ENCODE measurements around the gene ZNF555. TPM values are rescaled to one million over a fixed set of nuclear protein-coding genes. Genes with fewer than 3 reads are reported as not detected.
"Not testable (repeated sequence)": the region's sequence is repeated elsewhere in the genome, so short reads cannot be mapped to it uniquely, and the experiment has no call there.

ZNF555 gene
- total RNA-seq, 1 donor from 2014 or later: 8.9 TPM

DNA sequence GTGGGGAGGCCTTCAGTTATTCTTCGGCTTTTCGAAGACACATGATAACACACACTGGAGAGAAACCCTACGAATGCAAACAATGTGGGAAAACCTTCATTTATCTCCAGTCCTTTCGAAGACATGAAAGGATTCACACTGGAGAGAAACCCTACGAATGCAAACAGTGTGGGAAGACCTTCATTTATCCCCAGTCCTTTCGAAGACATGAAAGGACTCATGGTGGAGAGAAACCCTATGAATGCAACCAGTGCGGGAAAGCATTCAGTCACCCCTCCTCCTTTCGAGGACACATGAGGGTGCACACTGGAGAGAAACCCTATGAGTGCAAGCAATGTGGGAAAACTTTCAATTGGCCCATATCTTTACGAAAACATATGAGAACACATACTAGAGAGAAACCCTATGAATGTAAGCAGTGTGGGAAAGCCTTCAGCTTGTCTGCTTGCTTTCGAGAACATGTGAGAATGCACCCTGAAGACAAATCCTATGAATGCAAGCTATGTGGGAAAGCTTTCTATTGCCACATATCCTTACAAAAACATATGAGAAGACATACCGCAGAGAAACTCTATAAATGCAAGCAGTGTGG, 11.8 kb downstream of the ZNF555 start:
- intact Hi-C loops (cut with DNase I): no loop called here
- no peak for DNase-seq (ENCODE audit: missing footprints)
- ATAC-seq: no peak

DNA sequence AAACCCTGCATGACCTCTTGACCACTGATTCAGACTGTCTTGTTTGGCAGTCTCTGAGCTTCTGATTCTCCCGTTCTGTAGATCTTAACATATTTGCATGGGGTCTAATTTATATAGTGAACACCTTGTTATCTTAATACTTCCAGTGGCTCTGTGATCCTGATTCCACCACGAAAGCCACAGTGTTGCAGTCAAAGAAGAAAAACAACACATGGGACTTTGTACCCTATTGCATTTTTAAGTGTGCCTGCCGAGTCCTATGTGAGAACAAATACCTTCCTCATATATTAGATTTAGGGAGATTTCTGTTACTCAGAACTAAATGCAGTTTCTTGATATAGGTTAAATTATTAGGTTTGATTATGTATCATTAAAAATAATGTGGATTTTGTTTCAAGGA, 13.6 kb downstream of the ZNF555 start:
- DNase-seq (ENCODE audit: missing footprints) (no peak), ATAC-seq (no peak)
- intact Hi-C loops (cut with DNase I): no loop called here

DNA sequence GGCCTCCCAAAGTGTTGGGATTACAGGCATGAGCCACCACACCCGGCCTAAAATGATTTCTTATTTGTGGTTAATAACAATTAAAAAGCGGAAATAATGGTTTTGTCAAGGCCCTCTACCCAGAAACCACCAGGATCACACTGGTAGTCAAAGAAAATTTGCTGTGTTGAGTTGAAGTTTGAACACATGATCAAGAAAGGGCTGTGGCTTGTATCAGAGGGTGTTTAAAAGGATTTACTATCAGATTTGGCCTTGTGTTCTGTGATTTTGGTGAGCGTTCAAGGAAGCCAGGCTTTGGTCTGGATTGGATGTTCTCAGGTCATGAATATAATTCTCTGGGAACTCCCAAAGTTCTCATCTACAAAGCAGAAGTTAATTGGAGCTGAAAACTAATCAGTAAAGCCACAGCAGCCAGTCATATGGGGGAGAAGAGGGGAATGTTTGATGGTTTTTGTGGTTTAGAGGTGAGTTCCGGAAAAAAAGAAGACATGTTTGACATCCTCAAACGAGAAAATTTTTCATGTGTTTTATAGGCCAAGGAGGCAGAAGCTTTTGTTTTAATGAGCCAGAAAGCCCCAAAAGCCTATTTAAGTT, 15.3 kb downstream of the ZNF555 start:
- no peak for DNase-seq (ENCODE audit: missing footprints)
- ATAC-seq: no peak
- intact Hi-C loops (cut with DNase I): no loop called here

DNA sequence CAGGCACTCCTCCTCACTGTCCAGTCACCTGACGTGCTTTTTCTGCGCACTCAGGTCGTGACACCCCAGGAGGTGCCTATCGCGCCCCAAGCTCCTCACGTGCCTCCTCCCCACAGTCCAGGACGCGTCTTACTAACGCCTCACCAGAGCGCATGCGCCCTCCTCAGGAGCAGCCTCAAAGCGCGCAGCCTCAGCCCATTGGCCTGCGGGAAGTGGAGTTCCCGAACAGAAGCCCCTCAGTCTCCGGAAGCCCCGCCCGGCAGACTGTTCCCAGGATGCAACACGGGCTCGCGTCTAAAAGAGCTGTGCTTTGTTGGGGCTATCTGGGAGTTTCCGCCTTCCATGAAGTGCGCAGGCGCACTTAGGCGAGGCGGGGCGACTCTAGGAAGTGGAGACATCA, 17.6 kb downstream of the ZNF555 start:
- DNase-seq (ENCODE audit: missing footprints): no peak
- intact Hi-C loops (cut with DNase I): no loop called here
- ATAC-seq: no peak

DNA sequence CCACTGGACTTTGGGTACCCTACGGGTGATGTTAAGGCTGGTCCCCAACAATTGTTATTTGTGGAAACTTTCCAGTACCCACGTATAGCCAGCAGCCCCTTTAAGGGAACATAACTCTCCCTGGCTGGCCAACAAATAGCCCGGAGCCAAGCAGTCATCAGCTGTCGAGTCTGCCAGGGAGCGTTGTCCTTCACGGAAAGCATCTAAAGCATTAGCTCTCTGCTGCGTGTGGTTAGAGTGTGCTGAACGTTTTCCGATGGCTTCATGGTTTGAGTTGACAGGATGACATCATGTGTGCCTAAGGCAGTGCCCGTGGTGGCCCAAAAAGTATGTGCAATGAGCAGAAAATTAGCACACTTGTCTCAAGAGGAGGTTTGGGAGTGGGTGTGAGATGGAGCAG, 22.5 kb downstream of the ZNF555 start:
- peak; percentile 57 for ATAC-seq
- DNase-seq (ENCODE audit: missing footprints): no peak
- intact Hi-C loops (cut with DNase I): no loop called here

DNA sequence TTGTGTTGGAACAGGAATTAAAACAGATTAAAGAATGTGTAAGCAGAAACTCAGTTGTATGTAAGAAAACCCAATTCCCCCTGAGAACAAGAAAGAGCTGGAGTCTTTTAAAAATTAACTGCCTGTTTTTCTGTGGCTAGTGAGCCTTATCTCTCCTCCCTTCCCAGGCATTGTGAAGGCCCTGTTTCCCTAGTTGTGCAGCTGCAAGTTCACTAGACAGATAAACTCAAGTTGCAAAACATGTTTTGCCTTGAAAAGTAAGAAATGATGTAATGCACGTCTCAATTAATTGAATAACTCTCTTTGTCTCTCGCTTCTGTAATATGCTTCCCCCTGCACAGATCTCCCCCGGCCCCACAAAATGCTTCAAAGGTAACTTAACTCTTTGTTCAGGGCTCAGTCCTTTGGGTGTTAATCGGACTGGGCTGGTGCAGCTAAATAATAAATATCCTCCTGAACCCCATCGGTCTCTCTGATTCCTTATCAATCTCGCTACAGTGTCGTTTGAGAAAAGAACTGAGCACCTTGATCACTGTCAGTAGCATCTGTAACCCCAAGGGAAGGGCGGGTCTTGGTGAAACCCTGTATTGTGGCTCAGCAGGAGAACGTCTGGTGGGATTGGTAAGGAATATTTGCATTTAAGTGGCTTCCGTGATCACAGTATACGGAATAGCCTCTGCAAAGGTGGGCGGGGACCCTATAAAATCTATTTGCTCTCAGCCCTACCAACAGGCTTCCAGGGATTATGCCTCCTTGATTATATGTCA, 24.2 kb downstream of the ZNF555 start:
- ATAC-seq: no peak
- intact Hi-C loops (cut with DNase I): no loop called here

DNA sequence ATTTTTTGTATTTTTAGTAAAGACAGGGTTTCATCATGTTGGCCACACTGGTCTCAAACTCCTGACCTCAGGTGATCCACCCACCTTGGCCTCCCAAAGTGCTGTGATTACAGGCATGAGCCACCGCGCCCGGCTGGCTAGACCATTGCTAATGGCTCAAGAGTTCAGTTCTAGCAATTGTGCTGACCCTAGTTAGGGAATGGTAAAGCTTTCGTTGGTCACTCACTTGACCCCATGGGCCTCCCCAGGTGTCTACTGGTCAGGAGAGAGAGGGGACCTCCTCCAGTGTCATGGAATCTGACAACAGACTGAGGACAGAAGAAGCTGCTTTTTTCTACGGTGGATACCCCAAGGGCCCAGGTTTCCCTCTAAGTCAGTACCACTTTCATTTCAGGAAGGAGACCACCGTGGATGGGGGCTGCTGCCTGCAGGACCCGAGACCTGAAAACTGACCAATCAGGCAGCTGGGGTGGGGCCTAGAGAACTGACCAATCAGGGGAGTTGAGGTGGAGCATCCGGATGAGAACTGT, 25.3 kb downstream of the ZNF555 start:
- no peak for ATAC-seq
- intact Hi-C loops (cut with DNase I): no loop called here
- DNase-seq (ENCODE audit: missing footprints): no peak

More for the DNA sequence above, 24.2 kb downstream of the ZNF555 start:
- no peak for DNase-seq (ENCODE audit: missing footprints)

DNA sequence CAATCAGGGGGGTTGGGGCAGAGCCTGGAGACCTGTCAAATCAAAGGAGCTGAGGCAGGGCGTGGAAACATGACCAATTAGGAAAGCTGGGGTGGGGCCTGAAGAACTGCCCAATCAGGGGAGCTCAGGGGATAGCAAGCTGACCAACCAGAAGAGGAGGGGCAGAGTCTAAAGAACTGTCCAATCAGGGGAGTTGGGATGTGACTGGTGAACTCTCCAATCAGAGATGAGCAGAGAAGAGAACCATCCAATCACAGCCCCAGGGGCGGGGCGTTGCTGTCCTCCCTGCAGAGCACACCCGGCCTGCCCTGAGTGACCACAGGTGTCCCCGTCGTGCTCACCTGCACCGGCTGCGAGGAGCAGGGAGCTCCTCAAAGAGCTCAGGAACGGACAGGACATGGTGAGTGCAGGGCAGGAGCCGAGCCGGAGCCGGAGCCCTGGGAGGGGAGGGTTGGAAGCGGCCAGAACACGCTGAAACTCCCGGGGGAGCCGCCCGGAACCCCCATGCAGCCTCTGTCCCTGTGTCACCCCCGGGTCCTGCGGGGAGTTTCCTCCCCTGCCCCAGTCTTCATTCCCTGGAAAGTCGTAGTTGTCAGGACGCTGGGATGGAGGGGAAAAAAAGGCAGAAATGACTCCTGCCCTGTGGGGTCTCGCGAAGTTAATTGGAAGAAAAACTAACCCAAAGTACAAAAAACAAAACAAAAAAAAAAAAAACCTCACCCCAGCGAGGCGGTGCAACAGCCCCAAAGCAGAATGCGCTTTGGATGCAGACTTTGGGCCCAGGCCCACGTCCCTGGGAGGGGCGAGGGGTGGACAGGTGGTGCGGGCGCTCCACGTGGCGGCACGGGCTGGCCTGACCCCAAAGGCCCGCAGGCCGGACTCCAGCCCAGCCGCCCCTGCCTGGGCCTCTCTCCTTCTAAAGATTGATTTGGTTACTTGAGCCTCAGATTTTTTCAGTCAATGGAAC, 26.0 kb downstream of the ZNF555 start, which contains the start of gene ZNF556:
TSS of gene ZNF556 (plus strand) at position 311 of the 967 bp plus-strand sequence. CDS start at position 398, 87 bp downstream.
- DNase-seq (ENCODE audit: missing footprints) (no peak), ATAC-seq (no peak)
- intact Hi-C loops (cut with DNase I): no loop called here

DNA sequence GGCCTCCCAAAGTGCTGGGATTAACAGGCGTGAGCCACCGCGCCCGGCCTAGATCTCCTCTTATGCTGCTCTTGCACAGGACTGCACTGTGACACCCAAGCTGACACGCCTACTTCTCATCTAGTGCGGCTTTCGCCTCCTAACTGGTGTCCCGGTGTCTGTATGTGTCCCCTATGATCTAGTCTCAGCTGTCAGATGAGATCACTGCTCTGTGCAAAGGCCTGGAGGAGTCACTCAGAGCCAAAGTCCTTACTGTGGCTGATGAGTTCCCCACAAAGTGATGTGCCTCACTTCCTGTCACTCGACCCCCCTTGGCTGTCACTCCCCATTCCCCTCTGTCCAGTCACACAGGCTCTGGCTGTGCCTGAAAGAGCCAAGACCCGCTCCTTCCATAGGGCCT, 28.3 kb downstream of the ZNF555 start:
- intact Hi-C loops (cut with DNase I): loop anchor here (5.0 kb wide), 2 partner anchors 122 to 222 kb away; no protein-coding TSS in a partner anchor
- DNase-seq (ENCODE audit: missing footprints): no peak
- no peak for ATAC-seq

DNA sequence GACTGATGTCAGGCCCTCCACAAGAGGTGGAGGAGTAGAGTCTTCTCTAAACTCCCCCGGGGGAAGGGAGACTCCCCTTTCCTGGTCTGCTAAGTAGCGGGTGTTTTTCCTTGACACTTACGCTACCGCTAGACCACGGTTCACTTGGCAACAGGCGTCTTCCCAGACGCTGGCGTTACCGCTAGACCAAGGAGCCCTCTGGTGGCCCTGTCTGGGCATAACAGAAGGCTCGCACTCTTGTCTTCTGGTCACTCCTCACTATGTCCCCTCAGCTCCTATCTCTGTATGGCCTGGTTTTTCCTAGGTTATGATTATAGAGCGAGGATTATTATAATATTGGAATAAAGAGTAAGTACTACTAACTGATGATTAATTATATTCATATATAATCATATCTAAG, 30.9 kb downstream of the ZNF555 start:
- ATAC-seq; DNase-seq (ENCODE audit: missing footprints): not testable (repeated sequence)
- intact Hi-C loops (cut with DNase I): loop anchor here (5.0 kb wide), 2 partner anchors 125 to 225 kb away; no protein-coding TSS in a partner anchor

DNA sequence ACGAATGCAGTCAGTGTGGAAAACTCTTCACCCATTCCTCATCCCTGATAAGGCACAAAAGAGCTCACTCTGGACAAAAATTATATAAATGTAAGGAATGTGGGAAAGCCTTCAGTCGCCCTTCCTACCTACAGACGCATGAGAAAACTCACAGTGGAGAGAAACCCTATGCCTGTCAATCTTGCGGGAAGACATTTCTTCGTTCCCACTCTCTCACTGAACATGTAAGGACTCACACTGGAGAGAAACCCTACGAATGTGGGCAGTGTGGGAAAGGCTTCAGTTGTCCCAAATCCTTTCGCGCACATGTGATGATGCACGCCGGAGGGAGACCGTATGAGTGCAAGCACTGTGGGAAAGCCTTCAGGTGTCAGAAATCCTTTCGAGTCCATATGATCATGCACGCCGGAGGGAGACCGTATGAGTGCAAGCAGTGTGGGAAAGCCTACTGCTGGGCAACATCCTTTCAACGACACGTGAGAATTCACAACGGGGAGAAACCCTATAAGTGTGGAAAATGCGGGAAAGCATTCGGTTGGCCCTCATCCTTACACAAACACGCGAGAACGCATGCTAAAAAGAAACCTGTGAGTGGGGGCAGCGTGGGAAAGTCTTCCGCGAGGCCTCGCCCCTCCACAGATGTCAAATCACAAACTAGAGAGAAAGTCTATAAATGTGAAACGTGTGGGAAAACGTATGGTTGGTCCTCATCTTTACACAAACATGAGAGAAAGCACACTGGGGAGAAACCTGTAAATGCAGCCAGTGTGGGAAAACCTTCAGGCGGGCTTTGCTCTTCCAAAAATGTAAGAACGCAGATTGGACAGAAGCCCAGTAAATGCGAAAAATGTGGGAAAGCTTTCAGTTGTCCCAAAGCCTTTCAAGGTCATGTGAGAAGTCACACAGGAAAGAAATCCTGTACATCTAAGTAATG, 36.4 kb downstream of the ZNF555 start:
- no peak for ATAC-seq
- intact Hi-C loops (cut with DNase I): no loop called here
- DNase-seq (ENCODE audit: missing footprints): no peak

DNA sequence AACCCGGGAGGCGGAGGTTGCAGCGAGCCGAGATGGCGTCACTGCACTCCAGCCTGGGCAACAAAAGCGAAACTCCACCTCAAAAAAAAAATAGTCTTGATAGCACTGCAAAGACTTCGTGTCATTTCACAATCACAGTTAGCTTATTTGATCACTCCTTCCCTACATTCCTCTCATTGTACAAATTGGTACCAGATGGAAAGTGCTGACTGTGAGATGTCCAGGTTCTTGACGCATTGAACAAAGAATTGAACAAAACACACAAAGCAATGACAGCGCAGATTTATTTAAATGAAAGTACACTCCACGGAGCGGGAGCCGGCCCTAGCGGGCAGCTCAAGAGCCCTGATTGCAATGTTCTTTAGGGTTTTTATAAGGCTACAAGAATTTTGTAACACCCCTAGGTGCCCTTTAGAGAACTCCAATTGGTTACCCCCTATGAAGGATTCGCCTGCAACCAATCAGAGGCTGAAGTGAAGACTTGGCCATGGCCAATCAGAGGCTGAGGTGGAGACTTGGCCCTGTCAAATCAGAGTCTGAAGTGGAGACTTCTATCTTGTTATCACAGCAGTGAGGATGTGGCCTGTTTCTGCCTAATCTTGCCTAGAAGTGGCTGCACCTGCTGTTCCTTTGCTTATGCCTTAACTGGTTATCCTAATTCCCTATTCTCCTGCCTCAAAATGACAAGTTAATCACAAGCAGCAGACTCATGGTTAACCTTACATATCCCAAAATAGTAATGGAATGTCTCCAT, 42.6 kb downstream of the ZNF555 start:
- ATAC-seq: no peak
- no peak for DNase-seq (ENCODE audit: missing footprints)
- intact Hi-C loops (cut with DNase I): no loop called here

DNA sequence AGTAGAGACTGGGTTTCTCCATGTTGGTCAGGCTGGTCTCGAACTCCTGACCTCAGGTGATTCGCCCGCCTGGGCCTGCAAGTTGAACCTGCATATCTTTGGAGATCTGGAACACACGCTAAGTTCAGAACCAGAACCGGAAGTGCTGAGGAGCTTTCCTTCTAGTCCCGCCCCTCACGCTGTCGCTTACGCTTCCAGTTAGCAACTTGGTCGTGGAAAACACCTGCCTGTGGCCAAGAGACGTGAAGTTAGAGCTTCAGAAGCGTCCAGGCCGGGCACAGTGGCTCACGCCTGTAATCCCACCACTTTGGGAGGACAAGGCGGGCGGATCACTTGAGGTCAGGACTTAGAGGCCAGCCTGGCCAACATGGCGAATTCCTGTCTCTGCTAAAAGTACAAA, 44.5 kb downstream of the ZNF555 start:
- intact Hi-C loops (cut with DNase I): loop anchor here (5.0 kb wide), 1 partner anchor 57 kb away; the partner anchor contains the start of gene ZNF77
- ATAC-seq (no peak), DNase-seq (ENCODE audit: missing footprints) (no peak)

DNA sequence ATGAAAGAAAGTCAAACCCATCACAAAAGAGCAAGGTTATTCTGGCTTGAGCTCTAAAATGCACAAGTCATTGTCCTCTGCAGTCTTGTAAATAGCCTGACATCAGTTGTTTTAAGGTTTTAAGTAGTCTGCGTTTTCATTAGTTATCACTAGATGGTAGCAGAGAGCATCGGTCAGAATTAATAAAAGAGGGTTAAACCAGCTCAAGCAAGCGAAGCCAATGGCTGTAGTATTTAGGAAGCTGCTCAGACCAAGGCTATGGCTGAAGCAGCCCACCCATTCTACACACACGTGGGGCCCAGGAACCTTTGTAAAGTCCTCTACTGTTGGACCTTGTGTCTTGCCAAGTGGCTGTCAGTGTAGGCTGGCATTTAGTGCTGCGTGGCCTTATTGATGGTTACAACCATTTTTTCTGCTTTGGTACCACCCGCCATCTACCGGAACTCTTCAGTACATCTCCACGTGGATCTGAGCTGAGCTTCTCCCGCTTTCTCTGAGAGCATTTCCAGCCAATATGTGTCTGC, 46.2 kb downstream of the ZNF555 start:
- intact Hi-C loops (cut with DNase I): loop anchor here (1.0 to 5.0 kb wide), 2 partner anchors 55 to 276 kb away; partner anchors contain the start of gene ZNF77
- ATAC-seq (peak; percentile 70), DNase-seq (ENCODE audit: missing footprints) (no peak)

DNA sequence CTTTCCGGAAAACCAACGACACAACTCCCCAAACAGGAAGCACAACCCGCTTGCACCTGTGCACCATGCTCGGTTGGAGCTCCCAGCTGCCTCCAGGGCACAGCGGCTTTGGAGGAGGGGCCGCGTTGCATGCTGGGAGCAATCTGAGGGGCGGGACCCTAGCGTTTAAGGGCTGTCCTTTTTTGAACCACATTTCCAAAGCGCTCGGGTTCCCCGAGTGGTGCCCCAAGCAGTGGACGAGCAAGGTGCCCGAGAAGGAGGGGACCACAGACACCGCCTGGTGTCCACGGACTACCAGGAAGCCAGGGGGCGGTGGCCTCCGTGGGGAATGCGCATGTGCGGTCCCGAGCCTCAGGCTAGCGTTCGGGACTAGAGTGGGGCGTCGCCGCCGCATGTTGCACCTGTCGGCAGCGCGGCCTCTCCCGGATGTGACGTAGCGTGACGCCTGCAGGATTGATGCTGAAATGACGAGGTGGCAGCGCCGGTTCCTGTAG, 47.5 kb downstream of the ZNF555 start:
- intact Hi-C loops (cut with DNase I): loop anchor here (5.0 kb wide), 1 partner anchor 54 kb away; the partner anchor contains the start of gene ZNF77
- ATAC-seq (no peak), DNase-seq (ENCODE audit: missing footprints) (no peak)

DNA sequence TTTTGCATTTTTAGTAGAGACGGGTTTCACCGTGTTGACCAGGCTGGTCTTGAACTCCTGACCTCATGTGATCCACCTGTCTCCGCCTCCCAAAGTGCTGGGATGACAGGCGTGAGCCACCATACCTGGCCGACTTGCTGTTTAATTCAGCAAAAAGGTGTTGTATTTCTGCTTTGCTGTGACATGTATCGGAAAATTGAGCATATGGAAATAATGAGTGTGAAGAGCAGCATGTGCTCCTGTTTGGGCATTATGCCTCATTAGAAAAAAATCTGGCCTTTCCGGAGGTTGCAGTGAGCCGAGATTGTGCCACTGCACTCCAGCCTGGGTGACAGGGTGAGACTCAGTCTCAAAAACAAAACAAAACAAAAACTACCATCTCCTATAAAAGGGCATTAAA, 49.3 kb downstream of the ZNF555 start:
- intact Hi-C loops (cut with DNase I); DNase-seq (ENCODE audit: missing footprints); ATAC-seq: not testable (repeated sequence)
